SIG-M5 (cell line): ENCODE measurements around the gene MATK.

ENCODE experiments used
- DNase-seq: peaks from one replicate; lab custom pipeline; 2025; lab: John Stamatoyannopoulos, UW

The MATK gene

DNA sequence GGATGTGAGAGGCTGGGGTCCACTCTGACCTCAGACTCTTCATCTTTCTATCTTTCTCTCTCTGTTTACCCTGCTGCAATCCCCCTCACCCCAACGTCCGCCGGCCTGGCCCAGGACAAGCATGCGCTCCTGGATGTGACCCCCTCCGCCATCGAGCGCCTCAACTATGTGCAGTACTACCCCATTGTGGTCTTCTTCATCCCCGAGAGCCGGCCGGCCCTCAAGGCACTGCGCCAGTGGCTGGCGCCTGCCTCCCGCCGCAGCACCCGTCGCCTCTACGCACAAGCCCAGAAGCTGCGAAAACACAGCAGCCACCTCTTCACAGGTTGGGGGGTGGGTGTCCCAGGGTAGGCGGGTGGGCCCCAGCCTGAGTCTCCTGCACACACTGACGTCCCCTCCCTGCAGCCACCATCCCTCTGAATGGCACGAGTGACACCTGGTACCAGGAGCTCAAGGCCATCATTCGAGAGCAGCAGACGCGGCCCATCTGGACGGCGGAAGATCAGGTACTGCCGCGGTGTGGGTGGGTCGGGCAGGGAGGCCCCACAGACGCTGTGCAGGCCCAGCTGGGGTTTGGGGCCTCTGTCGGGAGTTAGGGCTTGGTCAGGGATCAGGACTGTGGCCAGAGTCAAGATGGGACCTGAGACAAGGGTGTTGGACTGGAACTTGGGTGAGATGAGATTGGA lies 39.7 kb downstream of the MATK start:
- no peak for DNase-seq

DNA sequence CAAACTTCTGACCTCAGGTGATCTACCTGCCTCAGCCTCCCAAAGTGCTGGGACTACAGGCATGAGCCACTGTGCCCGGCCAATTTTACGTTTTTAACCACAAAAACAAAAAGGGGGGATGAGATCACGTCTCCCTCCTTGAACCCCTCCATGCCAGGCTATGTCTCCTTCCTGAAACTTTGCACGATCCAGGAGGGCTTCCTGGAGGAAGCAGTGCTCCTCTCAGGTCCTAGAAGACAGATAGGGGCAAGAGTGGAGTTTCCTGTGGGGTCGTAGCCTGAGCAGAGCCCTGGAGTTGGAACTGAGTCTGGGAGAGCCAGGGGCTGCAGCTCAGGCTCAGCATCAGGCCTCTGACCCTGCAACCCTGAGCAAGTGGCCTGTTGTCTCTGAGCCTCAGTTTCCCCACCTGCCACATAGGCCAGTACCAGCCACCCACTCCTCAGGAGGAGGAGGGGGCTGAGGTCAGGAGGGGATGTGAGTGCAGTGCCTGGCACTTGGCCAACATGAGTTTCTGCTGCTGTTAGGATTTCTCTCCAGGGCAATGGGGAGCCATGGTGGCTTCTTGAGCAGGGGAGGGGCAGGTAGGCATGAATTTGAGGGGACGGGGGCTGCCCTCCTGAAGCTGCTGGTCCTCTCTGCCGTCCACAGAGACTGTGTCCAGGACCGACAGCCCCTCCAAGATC lies 40.7 kb downstream of the MATK start:
- no peak for DNase-seq

DNA sequence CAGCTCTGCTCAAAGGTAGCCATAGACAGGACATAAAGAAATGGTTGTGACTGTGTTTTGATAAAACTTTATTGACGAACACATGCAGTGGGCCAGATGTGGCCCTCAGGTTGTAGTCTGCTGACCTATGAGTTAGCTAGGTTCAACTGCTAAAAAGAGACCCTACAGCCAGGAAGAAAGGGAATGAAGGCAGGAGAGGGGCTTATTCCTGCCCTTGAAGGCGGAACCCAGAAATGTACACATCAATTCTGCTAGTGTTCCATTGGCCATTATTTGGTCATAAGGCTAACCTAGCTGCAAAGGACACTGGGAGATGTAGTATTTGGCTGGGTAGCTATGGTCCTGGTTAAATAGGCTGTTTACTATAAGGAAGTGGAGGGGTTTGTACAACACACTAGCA lies 42.7 kb downstream of the MATK start:
- DNase-seq: no peak

DNA sequence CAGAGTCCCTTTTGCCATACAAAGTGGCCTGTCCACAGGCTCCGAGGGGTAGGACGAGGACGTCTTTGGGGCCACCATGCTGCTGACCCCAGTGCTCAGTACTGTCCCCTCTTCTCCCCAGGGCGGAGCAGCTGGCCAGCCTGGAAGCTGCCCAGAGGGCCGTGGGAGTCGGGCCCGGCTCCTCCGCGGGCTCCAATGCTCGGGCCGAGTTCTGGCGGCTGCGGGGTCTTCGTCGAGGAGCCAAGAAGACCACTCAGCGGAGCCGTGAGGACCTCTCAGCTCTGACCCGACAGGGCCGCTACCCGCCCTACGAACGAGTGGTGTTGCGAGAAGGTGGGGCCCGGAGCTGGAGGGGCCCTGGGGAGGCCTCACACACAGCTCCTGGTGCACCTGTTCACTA lies 45.8 kb downstream of the MATK start:
- DNase-seq: no peak

DNA sequence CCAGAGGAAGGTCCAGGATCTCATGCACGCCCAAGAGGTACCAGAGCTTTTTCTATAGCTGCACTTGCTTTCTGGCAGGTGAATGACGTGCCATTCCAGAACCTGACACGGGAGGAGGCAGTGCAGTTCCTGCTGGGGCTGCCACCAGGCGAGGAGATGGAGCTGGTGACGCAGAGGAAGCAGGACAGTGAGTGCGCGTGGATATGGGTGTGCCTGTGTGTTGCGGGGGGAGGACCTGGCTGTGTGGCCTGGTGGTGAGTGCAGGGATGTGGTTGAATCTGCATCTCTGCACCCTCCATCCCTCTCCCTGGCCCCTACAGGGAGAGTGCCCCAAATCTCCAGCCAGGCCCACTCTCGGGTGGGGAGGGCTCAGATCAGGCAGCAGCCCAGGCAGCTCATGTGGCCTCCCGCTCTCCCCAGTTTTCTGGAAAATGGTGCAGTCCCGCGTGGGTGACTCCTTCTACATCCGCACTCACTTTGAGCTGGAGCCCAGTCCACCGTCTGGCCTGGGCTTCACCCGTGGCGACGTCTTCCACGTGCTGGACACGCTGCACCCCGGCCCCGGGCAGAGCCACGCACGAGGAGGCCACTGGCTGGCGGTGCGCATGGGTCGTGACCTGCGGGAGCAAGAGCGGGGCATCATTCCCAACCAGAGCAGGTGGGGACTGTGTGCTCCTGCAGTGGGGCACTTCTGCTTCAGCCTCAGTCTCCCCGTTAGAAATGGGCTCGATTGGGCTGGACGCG lies 47.5 kb downstream of the MATK start:
- no peak for DNase-seq

DNA sequence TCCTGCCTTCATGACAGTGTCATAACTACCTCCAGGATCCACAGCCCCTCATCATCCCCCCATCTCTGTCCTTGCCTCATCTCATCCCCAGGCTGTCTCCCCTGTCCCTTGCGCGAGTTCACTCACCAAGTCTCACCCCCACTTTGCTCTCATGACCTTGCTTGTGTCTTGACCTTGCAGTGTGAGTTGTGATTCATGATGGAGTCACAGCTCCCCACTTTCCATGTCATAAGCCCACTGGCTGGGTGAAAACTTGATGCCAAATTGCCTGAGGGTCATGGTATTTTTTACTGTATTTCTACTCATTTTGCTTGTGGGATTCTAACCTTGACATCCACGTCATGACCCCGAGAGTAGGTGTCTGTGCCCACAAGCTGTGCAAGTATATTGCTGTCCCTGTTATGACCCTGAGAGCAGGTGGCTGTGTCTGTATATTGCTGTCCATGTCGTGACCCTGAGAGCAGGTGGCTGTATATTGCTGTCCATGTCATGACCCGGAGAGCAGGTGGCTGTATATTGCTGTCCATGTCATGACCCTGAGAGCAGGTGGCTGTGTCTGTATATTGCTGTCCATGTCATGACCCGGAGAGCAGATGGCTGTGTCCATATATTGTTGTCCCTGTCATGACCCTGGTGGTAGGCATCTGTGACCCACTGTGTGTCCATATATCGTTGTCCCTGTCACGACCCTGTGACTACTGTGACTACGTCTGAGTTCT lies 48.5 kb downstream of the MATK start:
- DNase-seq: no peak

DNA sequence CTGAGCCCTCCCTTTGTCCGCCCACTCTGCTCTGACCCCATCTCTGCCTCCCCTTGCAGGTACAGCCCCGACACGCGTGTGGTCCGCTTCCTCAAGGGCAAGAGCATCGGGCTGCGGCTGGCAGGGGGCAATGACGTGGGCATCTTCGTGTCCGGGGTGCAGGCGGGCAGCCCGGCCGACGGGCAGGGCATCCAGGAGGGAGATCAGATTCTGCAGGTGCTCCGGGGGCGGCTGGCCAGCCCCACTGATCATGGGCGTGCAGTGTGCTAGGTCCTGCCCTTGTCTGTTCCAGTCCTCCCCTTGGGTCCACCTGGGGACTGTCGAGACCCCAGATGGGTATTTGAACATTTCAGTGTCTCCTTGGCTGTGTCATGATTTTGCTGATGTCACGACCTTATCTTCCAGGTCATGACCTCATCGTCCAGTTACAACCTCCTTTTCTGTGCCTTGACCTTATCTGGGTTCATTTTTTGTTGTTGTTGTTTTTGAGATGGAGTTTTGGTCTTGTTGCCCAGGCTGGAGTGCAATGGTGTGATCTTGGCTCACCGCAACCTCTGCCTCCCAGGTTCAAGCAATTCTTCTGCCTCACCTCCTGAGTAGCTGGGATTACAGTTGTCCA lies 50.0 kb downstream of the MATK start:
- no peak for DNase-seq

DNA sequence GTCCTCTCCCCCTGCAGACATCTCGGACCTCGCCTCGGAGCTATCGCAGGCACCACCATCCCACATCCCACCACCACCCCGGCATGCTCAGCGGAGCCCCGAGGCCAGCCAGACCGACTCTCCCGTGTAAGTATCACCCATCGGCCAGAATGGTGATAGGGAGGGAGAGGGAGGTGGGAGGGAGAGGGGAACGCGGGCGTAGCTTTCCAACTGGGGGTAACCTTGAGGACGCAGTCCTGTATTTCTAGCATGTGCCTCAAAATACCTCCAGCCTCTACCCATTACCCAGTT lies 51.9 kb downstream of the MATK start:
- DNase-seq: no peak

DNA sequence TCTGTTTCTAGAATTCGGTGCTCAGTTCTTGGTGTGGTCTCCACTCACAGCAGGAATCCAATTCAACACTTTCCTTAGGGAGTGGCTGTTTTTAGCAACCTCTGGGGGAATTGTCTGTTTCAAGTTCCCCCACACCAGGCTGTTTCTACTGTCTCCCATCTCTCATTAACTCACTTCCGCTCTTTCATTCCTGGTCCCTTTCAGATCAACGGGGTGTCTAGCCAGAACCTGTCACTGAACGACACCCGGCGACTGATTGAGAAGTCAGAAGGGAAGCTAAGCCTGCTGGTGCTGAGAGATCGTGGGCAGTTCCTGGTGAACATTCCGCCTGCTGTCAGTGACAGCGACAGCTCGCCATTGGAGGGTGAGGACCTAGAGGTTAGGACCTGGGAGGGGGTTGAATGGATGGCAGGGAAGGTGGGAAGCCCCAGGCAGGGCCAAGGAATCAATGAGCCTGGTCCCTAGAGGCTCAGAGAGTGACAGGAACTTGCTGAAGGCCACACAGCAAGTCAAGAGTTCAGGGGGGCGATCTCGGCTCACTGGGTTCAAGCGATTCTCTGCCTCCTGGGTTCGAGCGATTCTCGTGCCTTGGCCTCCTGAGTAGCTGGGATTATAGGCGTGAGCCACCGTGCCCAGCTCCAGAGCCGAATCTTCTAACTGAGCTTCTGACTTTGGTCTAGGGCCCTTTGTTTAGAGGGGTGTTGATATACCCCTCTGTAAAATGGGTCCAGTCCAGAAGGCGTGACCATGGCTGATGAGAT lies 52.5 kb downstream of the MATK start:
- DNase-seq: no peak

DNA sequence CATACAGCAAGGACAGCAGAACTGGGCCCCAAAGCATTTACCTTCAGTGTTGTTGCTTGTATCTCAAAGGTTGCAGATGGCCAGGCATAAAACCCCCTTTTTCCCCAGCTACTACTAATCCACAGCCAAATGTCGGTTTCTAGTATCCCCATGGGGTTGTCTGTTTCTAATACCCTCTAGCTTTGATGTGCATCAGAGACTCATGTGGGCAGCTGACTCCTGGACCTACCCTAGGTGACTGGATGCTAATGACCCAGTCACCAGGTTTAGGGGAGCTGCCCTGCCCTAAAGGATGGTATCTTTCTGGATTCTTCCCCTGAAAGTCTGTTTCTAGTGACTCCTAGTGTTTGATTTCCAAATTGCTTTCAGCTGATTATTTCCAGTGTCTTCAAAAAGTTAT lies 54.1 kb downstream of the MATK start:
- no peak for DNase-seq

DNA sequence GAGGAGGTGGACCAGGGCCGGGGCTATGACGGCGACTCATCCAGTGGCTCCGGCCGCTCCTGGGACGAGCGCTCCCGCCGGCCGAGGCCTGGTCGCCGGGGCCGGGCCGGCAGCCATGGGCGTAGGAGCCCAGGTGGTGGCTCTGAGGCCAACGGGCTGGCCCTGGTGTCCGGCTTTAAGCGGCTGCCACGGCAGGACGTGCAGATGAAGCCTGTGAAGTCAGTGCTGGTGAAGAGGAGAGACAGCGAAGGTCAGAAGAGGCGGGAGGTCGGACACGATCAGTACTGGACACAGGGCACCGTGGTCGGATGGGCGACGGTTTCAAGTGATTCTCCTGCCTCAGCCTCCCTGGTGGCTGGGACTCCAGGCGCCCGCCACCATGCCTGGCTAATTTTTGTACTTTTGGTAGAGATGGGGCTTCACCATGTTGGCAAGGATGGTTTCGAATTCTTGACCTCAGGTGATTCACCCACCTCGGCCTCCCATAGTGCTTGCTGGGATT lies 55.7 kb downstream of the MATK start:
- DNase-seq: no peak
